GM12878 (cell line): ENCODE measurements around the gene RAB15. TPM values are rescaled to one million over a fixed set of nuclear protein-coding genes. Genes with fewer than 3 reads are reported as not detected.

Source experiments
- CHD4 ChIP-seq: fragments of 200-600 bp; sonication (generic); IDR thresholded peaks from 2 replicates; pipeline ENCODE4 v1.6.1; 2016; ENCODE audit warnings: mild to moderate bottlenecking
- CREB1 ChIP-seq: IDR thresholded peaks from 2 replicates; pipeline ENCODE4 v1.6.1; 2012; ENCODE audit warnings: low read depth, mild to moderate bottlenecking, inconsistent platforms
- HDAC6 ChIP-seq: fragments of 200-600 bp; sonication (generic); IDR thresholded peaks from one replicate; pipeline ENCODE4 v1.8.0; 2017; ENCODE audit warnings: antibody characterized with exemption; ENCODE audit not compliant: unreplicated experiment
- HDGF ChIP-seq: fragments of 450-650 bp; IDR thresholded peaks from 2 replicates; pipeline ENCODE4 v1.6.1; 2016; ENCODE audit warnings: antibody characterized with exemption
- IKZF1 ChIP-seq: fragments of 450-650 bp; conservative IDR thresholded peaks from 2 replicates; pipeline ENCODE4 v1.6.1; 2017; ENCODE audit warnings: antibody characterized with exemption, mild to moderate bottlenecking
- IRF4 ChIP-seq: IDR thresholded peaks from 2 replicates; pipeline ENCODE4 v1.6.1; 2011; ENCODE audit warnings: low read depth, low read length
- NFXL1 ChIP-seq: fragments of 450-650 bp; IDR thresholded peaks from 2 replicates; pipeline ENCODE4 v1.6.1; 2017; ENCODE audit warnings: antibody characterized with exemption, mild to moderate bottlenecking, borderline replicate concordance
- NR2C1 ChIP-seq: fragments of 450-650 bp; IDR thresholded peaks from 2 replicates; pipeline ENCODE4 v1.6.1; 2017; ENCODE audit warnings: antibody characterized with exemption, mild to moderate bottlenecking, moderate library complexity
- NR2F1 ChIP-seq: fragments of 450-650 bp; conservative IDR thresholded peaks from 2 replicates; pipeline ENCODE4 v1.6.1; 2017; ENCODE audit warnings: mild to moderate bottlenecking
- SIX5 ChIP-seq: IDR thresholded peaks from 2 replicates; pipeline ENCODE4 v1.6.1; 2011; ENCODE audit warnings: mild to moderate bottlenecking, low read depth, low read length, moderate library complexity; ENCODE audit not compliant: severe bottlenecking
- SMAD5 ChIP-seq: IDR thresholded peaks from 2 replicates; pipeline ENCODE4 v1.6.1; 2016; ENCODE audit warnings: antibody characterized with exemption, low read depth
- SUPT20H ChIP-seq: IDR thresholded peaks from 2 replicates; pipeline ENCODE4 v1.6.1; 2011; ENCODE audit warnings: low read depth, mild to moderate bottlenecking, low read length, moderate library complexity, borderline replicate concordance; ENCODE audit not compliant: control insufficient read depth
- TARDBP ChIP-seq: IDR thresholded peaks from 2 replicates; pipeline ENCODE4 v1.6.1; 2016; ENCODE audit warnings: borderline replicate concordance
- TCF3 ChIP-seq: IDR thresholded peaks from 2 replicates; pipeline ENCODE4 v1.6.1; 2012; ENCODE audit warnings: low read depth, mild to moderate bottlenecking, low read length, borderline replicate concordance; ENCODE audit not compliant: insufficient read depth
- ZNF274 ChIP-seq: IDR thresholded peaks from one replicate; pipeline ENCODE4 v1.8.0; 2011; ENCODE audit not compliant: insufficient read length, insufficient read depth
- ZNF622 ChIP-seq: fragments of 450-650 bp; IDR thresholded peaks from 2 replicates; pipeline ENCODE4 v1.6.1; 2017; ENCODE audit warnings: mild to moderate bottlenecking, inconsistent platforms
- ZZZ3 ChIP-seq: IDR thresholded peaks from 2 replicates; pipeline ENCODE4 v1.6.1; 2011; ENCODE audit warnings: low read depth; ENCODE audit not compliant: control insufficient read depth, insufficient read length
- polyA plus RNA-seq, 11 experiments: library from polyadenylated mRNA; depleted of rRNA in 4 of 11; unstranded in 6 of 11; stranded (reverse) in 5 of 11; fragments of >200 nt; fragmentation: Nextera tagmentation in 4 of 11; fragmentation: Illumina TruSeq in 1 of 11; extraction: Ambion mirVana in 4 of 11; extraction: Trizol in 1 of 11; gene quantifications; 1 replicate in 1 of 11; 2 replicates in 10 of 11; pipeline versions ENCODE4 v1.2.1 to v1.2.3, GENCODE V29; 2011 to 2016; ENCODE audit warnings: inconsistent platforms in 2 of 11, missing spikeins in 2 of 11, low read depth in 1 of 11
- total RNA-seq, 4 experiments: library from RNA; depleted of rRNA in 3 of 4; stranded (reverse); fragments of >200 nt in 3 of 4; fragmentation: Illumina TruSeq in 1 of 4; extraction: Trizol in 1 of 4; gene quantifications; 2 replicates each; pipeline versions ENCODE4 v1.2.1 to v1.2.3, GENCODE V29; 2013 to 2021
- TF ChIP-seq, protein P1 (sequence below): IDR thresholded peaks from 2 replicates; pipeline ENCODE4 v1.6.1; 2012; ENCODE audit warnings: low read depth, low read length, improper control_type of control experiment
- TF ChIP-seq, protein P2 (sequence below): IDR thresholded peaks from 2 replicates; pipeline ENCODE4 v1.6.1; 2012; ENCODE audit warnings: low read length, inconsistent platforms
- TF ChIP-seq, protein P3 (sequence below): fragments of 450-650 bp; IDR thresholded peaks from 2 replicates; pipeline ENCODE4 v1.6.1; 2017; ENCODE audit warnings: mild to moderate bottlenecking, moderate library complexity
- TF ChIP-seq, protein P4 (sequence below): IDR thresholded peaks from 2 replicates; pipeline ENCODE4 v1.6.1; 2011; ENCODE audit warnings: low read depth, low read length, improper control_type of control experiment, borderline replicate concordance
- TF ChIP-seq, protein P5 (sequence below): fragments of 450-650 bp; IDR thresholded peaks from 2 replicates; pipeline ENCODE4 v1.6.1; 2017; ENCODE audit warnings: antibody characterized with exemption, mild to moderate bottlenecking, moderate library complexity

The RAB15 gene
- total and polyA plus RNA-seq, 10 of the 15 experiments (the other 5 are each of a cell fraction or from before 2014, with no cell fraction given): 0.32 to 3.9 (median 2.1) TPM

DNA sequence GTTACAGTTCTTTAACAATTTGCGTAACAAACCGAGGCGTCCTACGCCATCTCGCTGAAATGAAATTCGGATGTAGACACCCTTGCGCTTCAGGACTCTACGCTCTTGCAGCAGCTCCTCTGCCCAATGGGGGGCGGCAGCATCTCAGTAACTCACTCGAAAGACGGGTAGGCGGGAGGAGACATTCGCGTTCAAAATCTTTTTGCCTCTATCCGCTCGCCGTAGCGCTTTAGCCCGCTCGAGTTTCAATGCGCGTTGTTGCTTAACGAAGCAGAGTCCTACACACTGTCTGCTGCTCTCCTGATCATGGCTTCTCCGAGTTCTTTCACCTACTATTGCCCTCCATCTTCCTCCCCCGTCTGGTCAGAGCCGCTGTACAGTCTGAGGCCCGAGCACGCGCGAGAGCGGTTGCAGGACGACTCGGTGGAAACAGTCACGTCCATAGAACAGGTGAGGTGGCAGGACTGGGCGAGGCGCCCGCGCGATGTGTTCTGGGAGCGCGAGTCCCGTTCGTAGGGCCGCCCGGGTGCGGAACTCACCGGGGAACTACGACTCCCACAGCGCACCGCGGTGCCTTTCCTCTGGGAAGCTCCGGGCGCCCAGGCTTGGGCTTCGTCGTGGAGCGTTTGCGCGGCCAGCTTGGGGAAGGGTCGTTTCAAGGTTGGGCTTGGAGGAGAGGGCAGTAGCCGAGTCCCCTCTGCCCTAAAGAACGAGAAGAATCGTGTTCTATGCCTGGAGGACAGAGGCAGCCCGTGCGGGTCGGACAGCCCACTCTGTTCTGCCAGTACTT lies 14.7 kb upstream of the RAB15 start, which contains the start of gene FNTB (continued):
- TF ChIP-seq SMAD5: 0 out of 2 replicates have a peak, but pooled peaks have one; percentile 61
- no peak; the same call in 1 of the 2 replicates for TF ChIP-seq NR2C1
- TF ChIP-seq, protein P1, sequence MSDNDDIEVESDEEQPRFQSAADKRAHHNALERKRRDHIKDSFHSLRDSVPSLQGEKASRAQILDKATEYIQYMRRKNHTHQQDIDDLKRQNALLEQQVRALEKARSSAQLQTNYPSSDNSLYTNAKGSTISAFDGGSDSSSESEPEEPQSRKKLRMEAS: no peak
- TF ChIP-seq SIX5: peak; percentile 88
- TF ChIP-seq IRF4: no peak
- no peak for TF ChIP-seq ZNF274
- no peak for TF ChIP-seq CHD4
- TF ChIP-seq HDGF: peak; percentile 84
- TF ChIP-seq HDAC6: no peak
- no peak for TF ChIP-seq NR2F1
- peak; percentile 98 for TF ChIP-seq IKZF1
- TF ChIP-seq, protein P2, sequence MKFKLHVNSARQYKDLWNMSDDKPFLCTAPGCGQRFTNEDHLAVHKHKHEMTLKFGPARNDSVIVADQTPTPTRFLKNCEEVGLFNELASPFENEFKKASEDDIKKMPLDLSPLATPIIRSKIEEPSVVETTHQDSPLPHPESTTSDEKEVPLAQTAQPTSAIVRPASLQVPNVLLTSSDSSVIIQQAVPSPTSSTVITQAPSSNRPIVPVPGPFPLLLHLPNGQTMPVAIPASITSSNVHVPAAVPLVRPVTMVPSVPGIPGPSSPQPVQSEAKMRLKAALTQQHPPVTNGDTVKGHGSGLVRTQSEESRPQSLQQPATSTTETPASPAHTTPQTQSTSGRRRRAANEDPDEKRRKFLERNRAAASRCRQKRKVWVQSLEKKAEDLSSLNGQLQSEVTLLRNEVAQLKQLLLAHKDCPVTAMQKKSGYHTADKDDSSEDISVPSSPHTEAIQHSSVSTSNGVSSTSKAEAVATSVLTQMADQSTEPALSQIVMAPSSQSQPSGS: no peak
- no peak for TF ChIP-seq NFXL1
- TF ChIP-seq, protein P3, sequence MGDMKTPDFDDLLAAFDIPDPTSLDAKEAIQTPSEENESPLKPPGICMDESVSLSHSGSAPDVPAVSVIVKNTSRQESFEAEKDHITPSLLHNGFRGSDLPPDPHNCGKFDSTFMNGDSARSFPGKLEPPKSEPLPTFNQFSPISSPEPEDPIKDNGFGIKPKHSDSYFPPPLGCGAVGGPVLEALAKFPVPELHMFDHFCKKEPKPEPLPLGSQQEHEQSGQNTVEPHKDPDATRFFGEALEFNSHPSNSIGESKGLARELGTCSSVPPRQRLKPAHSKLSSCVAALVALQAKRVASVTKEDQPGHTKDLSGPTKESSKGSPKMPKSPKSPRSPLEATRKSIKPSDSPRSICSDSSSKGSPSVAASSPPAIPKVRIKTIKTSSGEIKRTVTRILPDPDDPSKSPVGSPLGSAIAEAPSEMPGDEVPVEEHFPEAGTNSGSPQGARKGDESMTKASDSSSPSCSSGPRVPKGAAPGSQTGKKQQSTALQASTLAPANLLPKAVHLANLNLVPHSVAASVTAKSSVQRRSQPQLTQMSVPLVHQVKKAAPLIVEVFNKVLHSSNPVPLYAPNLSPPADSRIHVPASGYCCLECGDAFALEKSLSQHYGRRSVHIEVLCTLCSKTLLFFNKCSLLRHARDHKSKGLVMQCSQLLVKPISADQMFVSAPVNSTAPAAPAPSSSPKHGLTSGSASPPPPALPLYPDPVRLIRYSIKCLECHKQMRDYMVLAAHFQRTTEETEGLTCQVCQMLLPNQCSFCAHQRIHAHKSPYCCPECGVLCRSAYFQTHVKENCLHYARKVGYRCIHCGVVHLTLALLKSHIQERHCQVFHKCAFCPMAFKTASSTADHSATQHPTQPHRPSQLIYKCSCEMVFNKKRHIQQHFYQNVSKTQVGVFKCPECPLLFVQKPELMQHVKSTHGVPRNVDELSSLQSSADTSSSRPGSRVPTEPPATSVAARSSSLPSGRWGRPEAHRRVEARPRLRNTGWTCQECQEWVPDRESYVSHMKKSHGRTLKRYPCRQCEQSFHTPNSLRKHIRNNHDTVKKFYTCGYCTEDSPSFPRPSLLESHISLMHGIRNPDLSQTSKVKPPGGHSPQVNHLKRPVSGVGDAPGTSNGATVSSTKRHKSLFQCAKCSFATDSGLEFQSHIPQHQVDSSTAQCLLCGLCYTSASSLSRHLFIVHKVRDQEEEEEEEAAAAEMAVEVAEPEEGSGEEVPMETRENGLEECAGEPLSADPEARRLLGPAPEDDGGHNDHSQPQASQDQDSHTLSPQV: no peak
- no peak for TF ChIP-seq SUPT20H
- no peak for TF ChIP-seq ZNF622
- peak; percentile 57 for TF ChIP-seq CREB1
- TF ChIP-seq, protein P4, sequence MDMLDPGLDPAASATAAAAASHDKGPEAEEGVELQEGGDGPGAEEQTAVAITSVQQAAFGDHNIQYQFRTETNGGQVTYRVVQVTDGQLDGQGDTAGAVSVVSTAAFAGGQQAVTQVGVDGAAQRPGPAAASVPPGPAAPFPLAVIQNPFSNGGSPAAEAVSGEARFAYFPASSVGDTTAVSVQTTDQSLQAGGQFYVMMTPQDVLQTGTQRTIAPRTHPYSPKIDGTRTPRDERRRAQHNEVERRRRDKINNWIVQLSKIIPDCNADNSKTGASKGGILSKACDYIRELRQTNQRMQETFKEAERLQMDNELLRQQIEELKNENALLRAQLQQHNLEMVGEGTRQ: no peak
- no peak for TF ChIP-seq ZZZ3
- no peak; the same call in 1 of the 2 replicates for TF ChIP-seq TARDBP
- no peak for TF ChIP-seq TCF3
- TF ChIP-seq, protein P5, sequence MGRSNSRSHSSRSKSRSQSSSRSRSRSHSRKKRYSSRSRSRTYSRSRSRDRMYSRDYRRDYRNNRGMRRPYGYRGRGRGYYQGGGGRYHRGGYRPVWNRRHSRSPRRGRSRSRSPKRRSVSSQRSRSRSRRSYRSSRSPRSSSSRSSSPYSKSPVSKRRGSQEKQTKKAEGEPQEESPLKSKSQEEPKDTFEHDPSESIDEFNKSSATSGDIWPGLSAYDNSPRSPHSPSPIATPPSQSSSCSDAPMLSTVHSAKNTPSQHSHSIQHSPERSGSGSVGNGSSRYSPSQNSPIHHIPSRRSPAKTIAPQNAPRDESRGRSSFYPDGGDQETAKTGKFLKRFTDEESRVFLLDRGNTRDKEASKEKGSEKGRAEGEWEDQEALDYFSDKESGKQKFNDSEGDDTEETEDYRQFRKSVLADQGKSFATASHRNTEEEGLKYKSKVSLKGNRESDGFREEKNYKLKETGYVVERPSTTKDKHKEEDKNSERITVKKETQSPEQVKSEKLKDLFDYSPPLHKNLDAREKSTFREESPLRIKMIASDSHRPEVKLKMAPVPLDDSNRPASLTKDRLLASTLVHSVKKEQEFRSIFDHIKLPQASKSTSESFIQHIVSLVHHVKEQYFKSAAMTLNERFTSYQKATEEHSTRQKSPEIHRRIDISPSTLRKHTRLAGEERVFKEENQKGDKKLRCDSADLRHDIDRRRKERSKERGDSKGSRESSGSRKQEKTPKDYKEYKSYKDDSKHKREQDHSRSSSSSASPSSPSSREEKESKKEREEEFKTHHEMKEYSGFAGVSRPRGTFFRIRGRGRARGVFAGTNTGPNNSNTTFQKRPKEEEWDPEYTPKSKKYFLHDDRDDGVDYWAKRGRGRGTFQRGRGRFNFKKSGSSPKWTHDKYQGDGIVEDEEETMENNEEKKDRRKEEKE: no peak
